Measurements from ENCODE around the gene MC5R.
"Not testable (repeated sequence)": the region's sequence is repeated elsewhere in the genome, so short reads cannot be mapped to it uniquely, and the experiment has no call there.

Gene MC5R

GRCh38 chr18:13862898-13863297, 38.9 kb downstream of the MC5R start:
- not testable (repeated sequence) for H3K4me3 ChIP-seq (ENCODE audit: low read depth in 1 of 2, low read length in 2 of 2); H3K9ac ChIP-seq (ENCODE audit: low read length); H3K27ac ChIP-seq (ENCODE audit: low read depth, low read length); H3K27me3 ChIP-seq (ENCODE audit: control insufficient read depth in 1 of 2, insufficient read depth in 2 of 2, low read length in 2 of 2); H3K36me3 ChIP-seq (ENCODE audit: insufficient read depth, low read length); H3K4me1 ChIP-seq (ENCODE audit: insufficient read depth, low read length); H3K9me3 ChIP-seq (ENCODE audit: low read length)

- Histone ChIP-seq H3K9ac (ENCODE audit: low read length) (no peak overlapping the region), H3K4me1 (ENCODE audit: insufficient read depth, low read length) (no peaks in the 10 kb centered on the region), H3K4me3 (ENCODE audit: low read depth in 1 of 2, low read length in 2 of 2) (no peak overlapping the region), H3K27me3 (ENCODE audit: control insufficient read depth in 1 of 2, insufficient read depth in 2 of 2, low read length in 2 of 2) (peaks cover 0 to 4% of the 10 kb centered on the region in 2 donors), H3K27ac (ENCODE audit: low read depth, low read length) (no peak overlapping the region), H3K36me3 (ENCODE audit: insufficient read depth, low read length) (no peaks in the 10 kb centered on the region), H3K9me3 (ENCODE audit: low read length) (no peaks in the 10 kb centered on the region)
Observed at GRCh38 chr18:13868501-13869271, 44.7 kb downstream of the MC5R start.

GRCh38 chr18:13871701-13872100, 47.8 kb downstream of the MC5R start:
- Histone ChIP-seq H3K9ac (ENCODE audit: low read length) (no peak overlapping the region), H3K27ac (ENCODE audit: low read depth, low read length) (no peak overlapping the region), H3K27me3 (ENCODE audit: control insufficient read depth in 1 of 2, insufficient read depth in 2 of 2, low read length in 2 of 2) (peaks cover 0 to 4% of the 10 kb centered on the region in 2 donors), H3K4me3 (ENCODE audit: low read depth in 1 of 2, low read length in 2 of 2) (no peak overlapping the region), H3K4me1 (ENCODE audit: insufficient read depth, low read length) (no peaks in the 10 kb centered on the region), H3K9me3 (ENCODE audit: low read length) (no peaks in the 10 kb centered on the region), H3K36me3 (ENCODE audit: insufficient read depth, low read length) (no peaks in the 10 kb centered on the region)

- H3K36me3 ChIP-seq (ENCODE audit: insufficient read depth, low read length), result no peaks in the 10 kb centered on the region
- H3K27ac ChIP-seq (ENCODE audit: low read depth, low read length), result no peak overlapping the region
- H3K27me3 ChIP-seq (ENCODE audit: control insufficient read depth in 1 of 2, insufficient read depth in 2 of 2, low read length in 2 of 2), result peaks cover 0 to 4% of the 10 kb centered on the region in 2 donors
- H3K9ac ChIP-seq (ENCODE audit: low read length), result no peak overlapping the region
- no peaks in the 10 kb centered on the region for H3K9me3 ChIP-seq (ENCODE audit: low read length)
- H3K4me3 ChIP-seq (ENCODE audit: low read depth in 1 of 2, low read length in 2 of 2), result no peak overlapping the region
- H3K4me1 ChIP-seq (ENCODE audit: insufficient read depth, low read length), result no peaks in the 10 kb centered on the region
Observed at GRCh38 chr18:13872373-13872772, 48.4 kb downstream of the MC5R start.

- H3K27me3 ChIP-seq (ENCODE audit: control insufficient read depth in 1 of 2, insufficient read depth in 2 of 2, low read length in 2 of 2), result peaks cover 0 to 4% of the 10 kb centered on the region in 2 donors
- H3K9me3 ChIP-seq (ENCODE audit: low read length), result no peaks in the 10 kb centered on the region
- H3K4me3 ChIP-seq (ENCODE audit: low read depth in 1 of 2, low read length in 2 of 2), result no peak overlapping the region
- no peaks in the 10 kb centered on the region for H3K36me3 ChIP-seq (ENCODE audit: insufficient read depth, low read length)
- H3K9ac ChIP-seq (ENCODE audit: low read length), result no peak overlapping the region
- H3K27ac ChIP-seq (ENCODE audit: low read depth, low read length), result no peak overlapping the region
- no peaks in the 10 kb centered on the region for H3K4me1 ChIP-seq (ENCODE audit: insufficient read depth, low read length)
Observed at GRCh38 chr18:13872932-13873331, 49.0 kb downstream of the MC5R start.

GRCh38 chr18:13874558-13874957, 50.6 kb downstream of the MC5R start:
- Histone ChIP-seq H3K4me3 (ENCODE audit: low read depth in 1 of 2, low read length in 2 of 2) (no peak overlapping the region), H3K9ac (ENCODE audit: low read length) (no peak overlapping the region), H3K9me3 (ENCODE audit: low read length) (no peaks in the 10 kb centered on the region), H3K4me1 (ENCODE audit: insufficient read depth, low read length) (no peaks in the 10 kb centered on the region), H3K27ac (ENCODE audit: low read depth, low read length) (no peak overlapping the region), H3K36me3 (ENCODE audit: insufficient read depth, low read length) (no peaks in the 10 kb centered on the region), H3K27me3 (ENCODE audit: control insufficient read depth in 1 of 2, insufficient read depth in 2 of 2, low read length in 2 of 2) (peaks cover 0 to 4% of the 10 kb centered on the region in 2 donors)
